ENCODE data around the gene S100A9. TPM values are rescaled to one million over a fixed set of nuclear protein-coding genes. Genes with fewer than 3 reads are reported as not detected.

Gene S100A9
- total RNA-seq, 1 experiment from 2014 or later = 0.59 TPM

DNA sequence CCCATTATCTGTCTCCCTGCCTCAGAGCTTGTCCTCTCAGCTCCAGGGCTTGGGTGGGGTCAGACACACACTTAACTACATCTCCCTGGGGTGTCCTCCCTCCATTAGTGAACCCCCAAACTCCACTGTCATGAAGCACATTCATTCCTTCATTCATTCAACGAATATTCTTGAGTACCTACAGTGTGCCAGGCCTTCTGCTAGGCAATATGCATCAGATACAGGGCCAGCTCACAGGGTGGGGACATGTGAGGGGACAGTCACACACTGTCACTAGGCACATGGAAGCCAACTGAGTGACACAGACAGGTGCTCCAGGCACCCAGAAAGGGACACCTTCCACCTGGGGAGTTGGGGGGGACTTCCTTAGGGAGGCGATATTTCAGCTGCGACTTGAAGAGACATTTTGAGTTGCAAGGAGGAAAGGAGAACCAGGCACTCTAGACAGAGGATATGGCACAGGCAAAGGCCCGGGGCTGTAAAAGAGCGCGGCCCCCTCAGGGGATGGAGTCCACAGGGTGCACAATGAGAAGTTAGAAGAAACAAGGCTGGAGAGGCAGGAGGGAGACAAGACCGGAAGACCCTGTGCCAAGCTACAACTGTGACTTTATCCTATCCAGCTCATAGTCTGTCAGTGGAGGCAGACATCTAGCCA is 41.9 kb downstream of the S100A9 start:
- Histone ChIP-seq H4K20me1 (ENCODE audit: insufficient read depth) (no peaks in the 10 kb centered on the region), H3K9ac (ENCODE audit: low read length) (no peak overlapping the region), H3K4me3 (replicated peaks in 1 of 2; ENCODE audit: low read depth in 1 of 2, low read length in 2 of 2) (no peak overlapping the region), H3K27me3 (ENCODE audit: insufficient read depth, low read length) (peaks cover 69% of the 10 kb centered on the region), H3K9me2 (ENCODE audit: insufficient read depth) (no peaks in the 10 kb centered on the region), H2AFZ (ENCODE audit: low read depth, low read length, poor library complexity, severe bottlenecking) (no peak overlapping the region), H3K36me3 (ENCODE audit: control insufficient read depth in 1 of 2, insufficient read depth in 2 of 2, low read length in 2 of 2) (no peaks in the 10 kb centered on the region), H3K4me2 (ENCODE audit: low read length) (no peak overlapping the region), H3K4me1 (ENCODE audit: control insufficient read depth in 1 of 2, insufficient read depth in 2 of 2, low read length in 2 of 2) (no peaks in the 10 kb centered on the region), H3K9me3 (ENCODE audit: control insufficient read depth in 1 of 2, insufficient read depth in 1 of 2, low read depth in 1 of 2, low read length in 2 of 2) (no peaks in the 10 kb centered on the region), H3K27ac (ENCODE audit: low read depth, low read length) (no peak overlapping the region), H3K79me2 (ENCODE audit: insufficient read depth, low read length) (no peaks in the 10 kb centered on the region)
- BruUV-seq (replicated peaks) = no TSS peak
- DNase-seq (ENCODE audit: low read depth, low spot score) = no peak
- TF ChIP-seq CBX3 (IDR thresholded peaks at IDR 0.05; ENCODE audit: low read depth) = no peak
- POLR2A ChIA-PET = no interaction called here
- intact Hi-C loops (cut with micrococcal nuclease) = loop anchor here (5.0 kb wide), 1 partner anchor 98 kb away; no protein-coding TSS in a partner anchor
- RAD21 ChIA-PET (ENCODE audit: low non-redundant PET in 1 of 2, low total read pairs in 2 of 2, uncharacterized antibody in 2 of 2, unreplicated experiment in 2 of 2) = no interaction called here
- no peak for ATAC-seq
- CTCF ChIA-PET = interaction anchor here (1.2 kb wide), 2 partner anchors 47 to 96 kb away, joined by 4 to 5 read pairs; no protein-coding TSS in a partner anchor

- intact Hi-C loops (cut with micrococcal nuclease) = loop anchor here (5.0 kb wide), 1 partner anchor 97 kb away; no protein-coding TSS in a partner anchor
These were observed 42.6 kb downstream of the S100A9 start for GRCh38 chr1:153400244-153400643.

More at GRCh38 chr1:153400244-153400643, 42.6 kb downstream of the S100A9 start:
- H3K36me3 ChIP-seq (ENCODE audit: control insufficient read depth in 1 of 2, insufficient read depth in 2 of 2, low read length in 2 of 2) = no peaks in the 10 kb centered on the region
- H3K9me2 ChIP-seq (ENCODE audit: insufficient read depth) = no peaks in the 10 kb centered on the region
- no peaks in the 10 kb centered on the region for H4K20me1 ChIP-seq (ENCODE audit: insufficient read depth)
- peaks cover 62% of the 10 kb centered on the region for H3K27me3 ChIP-seq (ENCODE audit: insufficient read depth, low read length)
- no peak overlapping the region for H2AFZ ChIP-seq (ENCODE audit: low read depth, low read length, poor library complexity, severe bottlenecking)
- TF ChIP-seq, protein P1, sequence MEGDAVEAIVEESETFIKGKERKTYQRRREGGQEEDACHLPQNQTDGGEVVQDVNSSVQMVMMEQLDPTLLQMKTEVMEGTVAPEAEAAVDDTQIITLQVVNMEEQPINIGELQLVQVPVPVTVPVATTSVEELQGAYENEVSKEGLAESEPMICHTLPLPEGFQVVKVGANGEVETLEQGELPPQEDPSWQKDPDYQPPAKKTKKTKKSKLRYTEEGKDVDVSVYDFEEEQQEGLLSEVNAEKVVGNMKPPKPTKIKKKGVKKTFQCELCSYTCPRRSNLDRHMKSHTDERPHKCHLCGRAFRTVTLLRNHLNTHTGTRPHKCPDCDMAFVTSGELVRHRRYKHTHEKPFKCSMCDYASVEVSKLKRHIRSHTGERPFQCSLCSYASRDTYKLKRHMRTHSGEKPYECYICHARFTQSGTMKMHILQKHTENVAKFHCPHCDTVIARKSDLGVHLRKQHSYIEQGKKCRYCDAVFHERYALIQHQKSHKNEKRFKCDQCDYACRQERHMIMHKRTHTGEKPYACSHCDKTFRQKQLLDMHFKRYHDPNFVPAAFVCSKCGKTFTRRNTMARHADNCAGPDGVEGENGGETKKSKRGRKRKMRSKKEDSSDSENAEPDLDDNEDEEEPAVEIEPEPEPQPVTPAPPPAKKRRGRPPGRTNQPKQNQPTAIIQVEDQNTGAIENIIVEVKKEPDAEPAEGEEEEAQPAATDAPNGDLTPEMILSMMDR (IDR thresholded peaks at IDR 0.05 in 2 of 3, conservative IDR thresholded peaks at IDR 0.05 in 1 of 3; ENCODE audit: borderline replicate concordance in 1 of 3, insufficient read depth in 1 of 3, low read depth in 2 of 3, low read length in 2 of 3) = 0 out of 6 replicates have a peak, but pooled peaks of 1 of the 3 experiments have one; percentile 13
- TF ChIP-seq ZFX (IDR thresholded peaks at IDR 0.05) = no peak
- peak; percentile 39 for TF ChIP-seq RAD21 (IDR thresholded peaks at IDR 0.05; ENCODE audit: low read depth)
- H3K9ac ChIP-seq (ENCODE audit: low read length) = no peak overlapping the region
- ChIA-PET CTCF (interaction anchor here (1.2 kb wide), 2 partner anchors 48 to 95 kb away, joined by 4 to 5 read pairs; no protein-coding TSS in a partner anchor), POLR2A (no interaction called here), RAD21 (ENCODE audit: low non-redundant PET in 1 of 2, low total read pairs in 2 of 2, uncharacterized antibody in 2 of 2, unreplicated experiment in 2 of 2) (no interaction called here)
- H3K27ac ChIP-seq (ENCODE audit: low read depth, low read length) = no peak overlapping the region
- DNase-seq (ENCODE audit: low read depth, low spot score) = no peak
- no TSS peak for BruUV-seq (replicated peaks)
- H3K9me3 ChIP-seq (ENCODE audit: control insufficient read depth in 1 of 2, insufficient read depth in 1 of 2, low read depth in 1 of 2, low read length in 2 of 2) = no peaks in the 10 kb centered on the region
- no peak overlapping the region for H3K4me3 ChIP-seq (replicated peaks in 1 of 2; ENCODE audit: low read depth in 1 of 2, low read length in 2 of 2)
- no peaks in the 10 kb centered on the region for H3K4me1 ChIP-seq (ENCODE audit: control insufficient read depth in 1 of 2, insufficient read depth in 2 of 2, low read length in 2 of 2)
- no peak overlapping the region for H3K4me2 ChIP-seq (ENCODE audit: low read length)
- no peaks in the 10 kb centered on the region for H3K79me2 ChIP-seq (ENCODE audit: insufficient read depth, low read length)
- ATAC-seq = no peak
